Lower lobe of right lung (tissue), 2 donors: Measurements from ENCODE around the gene PPP6R2. TPM values are rescaled to one million over a fixed set of nuclear protein-coding genes. Genes with fewer than 3 reads are reported as not detected.
A peak's percentile ranks its signal among the peaks of the same experiment; 100 is the strongest.
"Not testable (repeated sequence)": the region's sequence is repeated elsewhere in the genome, so short reads cannot be mapped to it uniquely, and the experiment has no call there.

ENCODE experiments used
- ATAC-seq, 2 donors: fragments of 200-7000 bp; cut with Tn5 transposase; one replicate each; pipeline ENCODE4 v1.9.1; 2020 to 2022; ENCODE audit warnings: mild to moderate bottlenecking in 2 of 2, moderate library complexity in 2 of 2
- DNase-seq: peaks from one replicate; pipeline ENCODE4 v3.0.0-alpha.2; 2020
- H3K27ac ChIP-seq: fragments of 200-600 bp; one replicate; pipeline ENCODE4 v1.8.0; 2022
- H3K27me3 ChIP-seq: fragments of 200-600 bp; one replicate; pipeline ENCODE4 v1.8.0; 2022; ENCODE audit warnings: low read depth
- H3K36me3 ChIP-seq: fragments of 200-600 bp; one replicate; pipeline ENCODE4 v1.8.0; 2022; ENCODE audit warnings: mild to moderate bottlenecking
- H3K4me1 ChIP-seq: fragments of 200-600 bp; one replicate; pipeline ENCODE4 v1.8.0; 2022
- H3K4me3 ChIP-seq: fragments of 200-600 bp; one replicate; pipeline ENCODE4 v1.8.0; 2022; ENCODE audit warnings: mild to moderate bottlenecking
- H3K9me3 ChIP-seq: fragments of 200-600 bp; one replicate; pipeline ENCODE4 v1.8.0; 2022
- intact Hi-C: fragments of 100-400 bp; cut with DNase I; formaldehyde crosslinking; loops from one replicate; pipeline ENCODE4 v1.11.0; 2022
- total RNA-seq: library from RNA; stranded (reverse); fragmentation: NEBNext Ultra II Directional; extraction: Animal tissue kit (Norgen Biotek cat#: 25700); gene quantifications from one replicate; pipeline ENCODE4 v1.2.1, GENCODE V29; 2021
- TF ChIP-seq, protein P1 (sequence below): fragments of 200-600 bp; IDR thresholded peaks from one replicate; pipeline ENCODE4 v1.8.0; 2022; ENCODE audit warnings: antibody characterized with exemption, mild to moderate bottlenecking
- donor health status: DM: no; HTN: yes; CAD: no; lungs with severe emphysema.

The PPP6R2 gene
- total RNA-seq, 1 donor from 2014 or later = 52.5 TPM

DNA sequence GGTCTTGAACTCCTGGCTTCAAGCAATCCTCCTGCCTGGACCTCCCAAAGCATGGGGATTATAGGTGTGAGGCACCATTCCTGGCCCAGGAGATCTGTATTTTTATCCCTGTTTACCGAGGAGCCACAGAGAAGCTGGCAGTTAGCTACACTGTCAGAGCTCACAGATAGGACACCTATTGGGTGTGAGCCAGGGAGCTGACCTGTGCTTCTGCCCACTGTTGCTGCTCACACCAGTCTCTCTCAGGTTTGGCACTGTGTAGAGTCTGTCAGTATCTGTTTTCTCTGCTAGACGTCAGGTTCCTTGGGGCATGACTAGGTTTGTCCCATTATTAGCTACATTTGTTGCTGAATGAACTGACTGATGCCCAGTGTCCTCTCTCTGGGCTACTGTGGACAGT is 17.5 kb downstream of the PPP6R2 start:
- Histone ChIP-seq H3K27ac (no peak overlapping the region), H3K27me3 (no peaks in the 10 kb centered on the region), H3K4me1 (peaks cover 8% of the 10 kb centered on the region), H3K9me3 (no peaks in the 10 kb centered on the region), H3K4me3 (no peak overlapping the region), H3K36me3 (peaks cover 13% of the 10 kb centered on the region)
- ATAC-seq = no peak
- no peak for DNase-seq
- TF ChIP-seq, protein P1, sequence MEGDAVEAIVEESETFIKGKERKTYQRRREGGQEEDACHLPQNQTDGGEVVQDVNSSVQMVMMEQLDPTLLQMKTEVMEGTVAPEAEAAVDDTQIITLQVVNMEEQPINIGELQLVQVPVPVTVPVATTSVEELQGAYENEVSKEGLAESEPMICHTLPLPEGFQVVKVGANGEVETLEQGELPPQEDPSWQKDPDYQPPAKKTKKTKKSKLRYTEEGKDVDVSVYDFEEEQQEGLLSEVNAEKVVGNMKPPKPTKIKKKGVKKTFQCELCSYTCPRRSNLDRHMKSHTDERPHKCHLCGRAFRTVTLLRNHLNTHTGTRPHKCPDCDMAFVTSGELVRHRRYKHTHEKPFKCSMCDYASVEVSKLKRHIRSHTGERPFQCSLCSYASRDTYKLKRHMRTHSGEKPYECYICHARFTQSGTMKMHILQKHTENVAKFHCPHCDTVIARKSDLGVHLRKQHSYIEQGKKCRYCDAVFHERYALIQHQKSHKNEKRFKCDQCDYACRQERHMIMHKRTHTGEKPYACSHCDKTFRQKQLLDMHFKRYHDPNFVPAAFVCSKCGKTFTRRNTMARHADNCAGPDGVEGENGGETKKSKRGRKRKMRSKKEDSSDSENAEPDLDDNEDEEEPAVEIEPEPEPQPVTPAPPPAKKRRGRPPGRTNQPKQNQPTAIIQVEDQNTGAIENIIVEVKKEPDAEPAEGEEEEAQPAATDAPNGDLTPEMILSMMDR = no peak
- intact Hi-C loops = no loop called here

DNA sequence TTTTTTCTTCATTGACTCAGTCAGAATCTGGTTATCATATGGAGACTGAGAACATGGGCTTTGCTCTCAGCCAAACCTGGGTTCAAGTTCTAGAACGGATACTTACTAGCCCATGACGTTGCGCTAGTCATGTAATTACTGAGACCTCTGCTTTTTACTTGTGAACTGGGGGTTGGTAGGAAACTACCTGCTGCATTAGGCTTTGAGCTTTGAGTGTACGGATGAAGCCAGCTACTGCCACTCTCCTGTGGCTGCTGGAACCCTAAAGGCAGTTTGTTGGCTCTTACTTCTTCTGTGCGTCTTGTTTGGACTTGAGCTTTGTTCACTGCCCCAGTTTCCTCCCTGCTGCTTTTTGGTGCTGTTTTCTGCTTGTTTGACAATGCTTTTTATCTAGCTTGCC is 18.1 kb downstream of the PPP6R2 start:
- intact Hi-C loops = no loop called here
- TF ChIP-seq, protein P1 = no peak

DNA sequence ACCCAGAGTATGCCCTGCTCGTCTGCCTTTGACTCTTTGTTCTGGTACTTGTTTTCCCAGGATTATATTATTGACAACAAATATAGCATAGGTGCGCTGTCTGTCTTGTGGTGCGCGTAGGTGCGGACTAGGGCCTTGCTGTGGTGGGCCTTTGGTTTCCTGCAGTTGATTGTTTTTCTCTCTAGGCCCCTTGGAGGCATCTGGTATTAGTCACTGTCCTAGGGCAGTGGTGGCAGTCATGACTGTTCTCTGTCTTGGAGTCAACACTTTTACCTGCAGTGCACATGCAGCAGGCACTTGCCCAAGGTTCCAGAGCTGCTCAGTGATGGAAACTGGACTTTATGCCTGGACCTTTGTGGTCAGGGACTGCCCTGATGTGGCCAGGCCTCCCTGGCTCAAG is 18.6 kb downstream of the PPP6R2 start:
- Histone ChIP-seq H3K27ac (no peak overlapping the region), H3K27me3 (no peaks in the 10 kb centered on the region), H3K36me3 (peaks cover 13% of the 10 kb centered on the region), H3K4me3 (no peak overlapping the region), H3K9me3 (no peaks in the 10 kb centered on the region), H3K4me1 (peaks cover 8% of the 10 kb centered on the region)
- peak in 1 of 2 donors; percentile 19 for ATAC-seq
- intact Hi-C loops = no loop called here
- TF ChIP-seq, protein P1 = no peak
- no peak for DNase-seq

More for the DNA sequence above, 18.1 kb downstream of the PPP6R2 start:
- H3K9me3 ChIP-seq = no peaks in the 10 kb centered on the region
- H3K4me1 ChIP-seq = peaks cover 8% of the 10 kb centered on the region
- H3K36me3 ChIP-seq = peaks cover 13% of the 10 kb centered on the region
- DNase-seq = no peak
- H3K27ac ChIP-seq = no peak overlapping the region
- ATAC-seq = no peak
- no peaks in the 10 kb centered on the region for H3K27me3 ChIP-seq
- H3K4me3 ChIP-seq = no peak overlapping the region

DNA sequence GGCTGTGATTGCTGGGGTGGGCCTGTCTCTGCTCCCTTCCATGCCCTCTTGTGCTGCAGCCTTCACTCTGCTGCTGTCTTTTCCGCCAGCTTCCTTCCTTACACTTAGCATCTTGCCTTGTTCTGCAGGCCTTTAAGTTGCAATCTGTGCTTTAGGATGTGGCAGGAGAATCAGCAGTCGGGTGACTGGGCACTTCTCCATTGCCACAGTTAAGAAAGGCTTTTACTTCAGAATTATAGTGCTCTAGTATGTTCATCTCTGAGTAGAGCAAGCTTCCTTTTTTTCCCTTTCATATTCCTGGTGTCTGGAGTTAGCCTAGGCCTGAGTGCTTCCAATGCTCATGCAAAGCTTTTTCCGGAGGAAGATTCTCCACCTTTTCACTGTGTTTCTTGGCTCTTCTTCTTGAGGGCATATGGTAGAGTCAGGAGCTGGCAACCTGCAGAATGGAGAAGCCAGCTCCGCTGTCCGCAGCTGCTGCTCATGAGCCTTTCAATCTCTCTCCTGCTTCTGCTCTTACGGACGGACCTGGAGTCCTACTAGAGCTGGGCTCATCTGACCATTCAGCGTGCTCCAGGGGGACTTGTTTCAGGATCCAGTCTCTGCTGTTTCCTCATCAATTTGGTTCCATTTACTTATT is 20.2 kb downstream of the PPP6R2 start:
- intact Hi-C loops = no loop called here
- peaks cover 13% of the 10 kb centered on the region for H3K36me3 ChIP-seq
- ATAC-seq (no peak), DNase-seq (no peak)
- peaks cover 8% of the 10 kb centered on the region for H3K4me1 ChIP-seq
- TF ChIP-seq, protein P1 = no peak
- H3K27me3 ChIP-seq = no peaks in the 10 kb centered on the region
- H3K9me3 ChIP-seq = no peaks in the 10 kb centered on the region
- H3K27ac ChIP-seq = no peak overlapping the region
- H3K4me3 ChIP-seq = no peak overlapping the region

DNA sequence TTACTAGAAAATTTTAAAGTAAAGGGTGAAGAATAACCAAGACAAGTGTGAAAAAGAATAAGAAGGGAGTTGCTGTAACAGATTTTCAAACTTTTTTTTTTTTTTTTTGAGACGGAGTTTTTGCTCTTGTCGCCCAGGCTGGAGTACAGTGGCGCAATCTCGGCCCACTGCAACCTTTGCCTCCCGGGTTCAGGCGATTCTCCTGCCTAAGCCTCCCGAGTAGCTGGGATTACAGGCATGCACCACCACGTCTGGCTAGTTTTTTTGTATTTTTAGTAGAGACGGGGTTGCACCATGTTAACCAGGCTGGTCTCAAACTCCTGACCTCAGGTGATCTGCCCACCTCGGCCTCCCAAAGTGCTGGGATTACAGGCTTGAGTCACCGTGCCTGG is 20.7 kb downstream of the PPP6R2 start:
- H3K27me3 ChIP-seq, ATAC-seq, H3K4me1 ChIP-seq, H3K9me3 ChIP-seq, intact Hi-C loops, H3K4me3 ChIP-seq, H3K27ac ChIP-seq, DNase-seq: not testable (repeated sequence)
- H3K36me3 ChIP-seq = peaks cover 13% of the 10 kb centered on the region

DNA sequence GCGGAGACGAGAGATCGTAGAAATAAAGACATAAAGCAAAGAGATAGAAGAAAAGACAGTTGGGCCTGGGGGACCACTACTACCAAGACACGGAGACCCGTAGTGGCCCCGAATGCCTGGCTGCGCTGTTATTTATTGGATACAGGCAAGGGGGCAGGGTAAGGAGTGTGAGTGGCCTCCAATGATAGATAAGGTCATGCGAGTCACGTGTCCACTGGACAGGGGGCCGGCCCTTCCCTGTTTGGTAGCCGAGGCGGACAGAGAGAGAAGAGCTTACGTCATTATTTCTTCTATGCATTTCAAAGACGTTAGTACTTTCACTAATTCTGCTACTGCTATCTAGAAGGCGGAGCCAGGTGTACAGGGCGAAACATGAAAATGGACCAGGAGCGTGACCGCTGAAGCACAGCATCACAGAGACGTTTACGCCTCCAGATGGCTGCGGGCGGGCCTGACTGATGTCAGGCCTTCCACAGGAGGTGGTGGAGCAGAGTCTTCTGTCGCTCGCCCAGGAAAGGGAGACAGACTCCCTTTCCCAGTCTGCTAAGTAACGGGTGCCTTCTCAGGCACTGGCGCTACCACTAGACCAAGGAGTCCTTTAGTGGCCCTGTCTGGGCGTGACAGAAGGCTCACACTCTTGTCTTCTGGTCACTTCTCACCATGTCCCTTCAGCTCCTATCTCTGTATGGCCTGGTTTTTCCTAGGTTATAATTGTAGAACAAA is 24.8 kb downstream of the PPP6R2 start:
- Histone ChIP-seq H3K27ac (no peak overlapping the region), H3K9me3 (no peaks in the 10 kb centered on the region), H3K36me3 (peaks cover 11% of the 10 kb centered on the region), H3K4me1 (no peaks in the 10 kb centered on the region), H3K27me3 (no peaks in the 10 kb centered on the region), H3K4me3 (no peak overlapping the region)
- DNase-seq (no peak), ATAC-seq (no peak)
- TF ChIP-seq, protein P1 = no peak
- intact Hi-C loops = no loop called here
